Sigmoid colon (tissue), 7 donors: Measurements from ENCODE around the gene ZNF669. TPM values are rescaled to one million over a fixed set of nuclear protein-coding genes. Genes with fewer than 3 reads are reported as not detected.

Experiments used
- DNase-seq: peaks from one replicate; pipeline ENCODE4 v3.0.0-alpha.2; 2019
- H3K27ac ChIP-seq, 4 donors: fragments of 200-600 bp; sonication (generic); one replicate each; pipeline ENCODE4 v1.5.1; 2016 to 2019; ENCODE audit warnings: mild to moderate bottlenecking in 1 of 4
- H3K27me3 ChIP-seq, 3 donors: fragments of 200-600 bp; sonication (generic); one replicate each; pipeline ENCODE4 v1.5.1; 2019; ENCODE audit warnings: mild to moderate bottlenecking in 1 of 3
- H3K36me3 ChIP-seq, 4 donors: fragments of 200-600 bp; sonication (generic); one replicate each; pipeline ENCODE4 v1.5.1; 2016 to 2019
- H3K4me1 ChIP-seq, 4 donors: fragments of 200-600 bp; sonication (generic); one replicate each; pipeline ENCODE4 v1.5.1; 2017 to 2019
- H3K4me3 ChIP-seq, 4 donors: fragments of 200-600 bp; sonication (generic); one replicate each; pipeline ENCODE4 v1.5.1; 2017 to 2019; ENCODE audit warnings: mild to moderate bottlenecking in 2 of 4, moderate library complexity in 1 of 4
- H3K9me3 ChIP-seq, 4 donors: fragments of 200-600 bp in 3 of 4; sonication (generic) in 3 of 4; one replicate each; pipeline versions ENCODE4 v1.5.1 to v1.6.1; 2013 to 2019
- CTCF ChIP-seq, 4 experiments: fragments of 450-650 bp in 3 of 4; fragments of 200-600 bp in 1 of 4; IDR thresholded peaks; one replicate each; pipeline ENCODE4 v1.5.1; 2016 to 2019; ENCODE audit warnings: antibody characterized with exemption in 4 of 4, mild to moderate bottlenecking in 3 of 4, moderate library complexity in 2 of 4
- EP300 ChIP-seq, 4 donors: sonication (generic); formaldehyde crosslinking; IDR thresholded peaks; one replicate each; pipeline ENCODE4 v1.6.1; 2017; ENCODE audit warnings: antibody characterized with exemption in 4 of 4
- POLR2A ChIP-seq, 2 donors: fragments of 450-650 bp; IDR thresholded peaks; one replicate each; pipeline ENCODE4 v1.6.1; 2016; ENCODE audit warnings: antibody characterized with exemption in 2 of 2, mild to moderate bottlenecking in 2 of 2, moderate library complexity in 2 of 2
- POLR2AphosphoS5 ChIP-seq, 4 donors: sonication (generic); formaldehyde crosslinking; IDR thresholded peaks; one replicate each; pipeline ENCODE4 v1.6.1; 2017; ENCODE audit warnings: antibody characterized with exemption in 4 of 4
- WGBS, 2 donors: extraction: QIAGEN DNeasy Blood & Tissue Kit; methylation state at CpG; one replicate each; pipeline ENCODE4 v1.1.7; 2013; 5-methylcytosine and 5-hydroxymethylcytosine counted together
- intact Hi-C: fragments of 100-400 bp; cut with DNase I; formaldehyde crosslinking; loops from one replicate; pipeline ENCODE4 v1.15.1; 2023
- polyA plus RNA-seq, 3 donors: library from polyadenylated mRNA; stranded (reverse); fragments of 200-250 nt; gene quantifications; one replicate each; pipeline ENCODE4 v1.2.3, GENCODE V29; 2013
- total RNA-seq, 4 donors: library from RNA; depleted of rRNA; stranded (reverse); fragments of >200 nt; gene quantifications; one replicate each; pipeline ENCODE4 v1.1.0, GENCODE V29; 2016
- donor health status: healthy with polysubstance abuse.
- donor health status: Bipolar disorder and iron deficiency.
- donor health status: healthy.

ZNF669 gene
- total and polyA plus RNA-seq, 7 donors = 3.6 to 5.8 (median 4.8) TPM

- no peak for DNase-seq
- Histone ChIP-seq H3K36me3 (no peaks in the 10 kb centered on the region), H3K4me3 (no peak overlapping the region), H3K27ac (no peak overlapping the region), H3K27me3 (no peaks in the 10 kb centered on the region), H3K4me1 (no peaks in the 10 kb centered on the region), H3K9me3 (peaks cover 0 to 7% (median 0%) of the 10 kb centered on the region in 4 donors)
- intact Hi-C loops = no loop called here
- TF ChIP-seq POLR2A (IDR thresholded peaks at IDR 0.05) (no peak), EP300 (IDR thresholded peaks at IDR 0.05) (no peak), POLR2AphosphoS5 (IDR thresholded peaks at IDR 0.05) (no peak), CTCF (IDR thresholded peaks at IDR 0.05) (no peak)
- WGBS, 2 donors = 90 to 96% methylated on average over 3 of the region's 3 CpGs
These were observed 39.9 kb downstream of the ZNF669 start for GRCh38 chr1:247064304-247064703.

DNA sequence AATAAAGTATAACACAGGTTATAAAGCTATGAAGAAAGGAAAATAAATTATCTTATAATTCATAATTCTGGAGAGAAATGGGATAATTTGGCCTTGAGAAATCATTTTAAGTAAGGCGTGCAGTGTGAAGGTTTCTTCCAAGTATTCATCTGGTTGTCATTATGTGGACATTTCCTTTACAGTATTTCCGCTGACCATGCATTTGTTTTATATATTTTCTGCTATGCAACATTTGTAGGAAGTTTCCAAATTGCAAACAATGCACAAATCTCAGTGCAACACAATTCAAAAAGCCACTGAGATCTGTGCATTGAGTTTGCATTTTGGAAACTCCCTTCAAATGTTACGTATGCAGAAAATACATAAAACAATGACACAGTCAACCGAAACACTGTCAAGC, 43.4 kb downstream of the ZNF669 start:
- no peaks in the 10 kb centered on the region for H3K36me3 ChIP-seq
- TF ChIP-seq POLR2AphosphoS5 (IDR thresholded peaks at IDR 0.05) (no peak), EP300 (IDR thresholded peaks at IDR 0.05) (no peak), CTCF (IDR thresholded peaks at IDR 0.05) (no peak), POLR2A (IDR thresholded peaks at IDR 0.05) (no peak)
- no peaks in the 10 kb centered on the region for H3K27me3 ChIP-seq
- no peak overlapping the region for H3K4me3 ChIP-seq
- no peaks in the 10 kb centered on the region for H3K4me1 ChIP-seq
- peaks cover 0 to 7% (median 0%) of the 10 kb centered on the region in 4 donors for H3K9me3 ChIP-seq
- intact Hi-C loops = no loop called here
- WGBS, 2 donors = 94 to 96% methylated on average over 4 of the region's 4 CpGs
- no peak overlapping the region for H3K27ac ChIP-seq
- no peak for DNase-seq

- DNase-seq = no peak
- Histone ChIP-seq H3K27me3 (no peaks in the 10 kb centered on the region), H3K27ac (no peak overlapping the region), H3K4me3 (no peak overlapping the region), H3K9me3 (peaks cover 0 to 10% (median 0%) of the 10 kb centered on the region in 4 donors), H3K4me1 (peaks cover 0 to 14% (median 10%) of the 10 kb centered on the region in 4 donors), H3K36me3 (no peaks in the 10 kb centered on the region)
- intact Hi-C loops = no loop called here
- no peak for TF ChIP-seq POLR2AphosphoS5 (IDR thresholded peaks at IDR 0.05)
- TF ChIP-seq CTCF (IDR thresholded peaks at IDR 0.05) = no peak
- no peak for TF ChIP-seq POLR2A (IDR thresholded peaks at IDR 0.05)
- TF ChIP-seq EP300 (IDR thresholded peaks at IDR 0.05) = no peak
- 92 to 93% methylated on average over 2 of the region's 2 CpGs for WGBS, 2 donors
These were observed 48.1 kb downstream of the ZNF669 start for GRCh38 chr1:247056071-247056470.

DNA sequence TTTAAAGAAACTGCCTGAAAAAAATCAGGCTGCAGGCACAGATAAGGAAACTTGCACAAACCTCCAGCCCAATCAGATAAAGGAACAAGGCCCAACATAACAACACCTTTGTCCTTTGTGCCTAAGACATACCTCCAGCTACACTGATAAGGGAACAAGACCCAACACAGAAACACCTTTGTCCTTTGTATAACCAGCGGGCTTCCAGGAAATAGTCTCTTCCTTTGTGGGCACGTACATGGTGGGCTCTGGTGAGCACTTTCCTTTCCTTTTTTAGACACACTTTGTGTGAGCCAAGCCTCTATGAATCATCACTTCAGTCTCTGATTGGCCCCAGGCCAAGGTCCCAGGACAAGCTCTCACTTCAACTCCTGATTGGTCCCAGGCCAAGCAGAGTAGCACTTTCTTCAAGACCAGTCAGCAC, 49.2 kb downstream of the ZNF669 start:
- TF ChIP-seq POLR2A (IDR thresholded peaks at IDR 0.05) (no peak), CTCF (IDR thresholded peaks at IDR 0.05) (no peak), POLR2AphosphoS5 (IDR thresholded peaks at IDR 0.05) (no peak), EP300 (IDR thresholded peaks at IDR 0.05) (no peak)
- intact Hi-C loops = no loop called here
- Histone ChIP-seq H3K4me3 (no peak overlapping the region), H3K27ac (no peak overlapping the region), H3K9me3 (peaks cover 0 to 8% (median 0%) of the 10 kb centered on the region in 4 donors), H3K36me3 (no peaks in the 10 kb centered on the region), H3K27me3 (no peaks in the 10 kb centered on the region), H3K4me1 (peaks cover 0 to 14% (median 10%) of the 10 kb centered on the region in 4 donors)
- WGBS, 2 donors = 46 to 69% methylated on average over 2 of the region's 2 CpGs
- no peak for DNase-seq

Other genes starting within 250 kb of the ZNF669 start
- 10 to 100 TPM; 35.7 to 61.8 (median 42.5) TPM for gene AHCTF1, start 172.4 kb downstream of the ZNF669 start, total RNA-seq
- gene AHCTF1, start 172.4 kb downstream of the ZNF669 start, polyA plus RNA-seq = 10 to 100 TPM in 1 of 3 donors, 1 to 10 TPM in 2; 3.7 to 11.4 (median 4.8) TPM
- under 1 TPM in 1 of 4 donors, not detected in 3; 0.14 TPM for gene ZNF695, start 96.3 kb downstream of the ZNF669 start, total RNA-seq
- gene ZNF695, start 96.3 kb downstream of the ZNF669 start, polyA plus RNA-seq = 1 to 10 TPM in 2 of 3 donors, under 1 TPM in 1; under 0.01 to 1.4 (median 1.2) TPM
- 1 to 10 TPM; 3.0 to 6.7 (median 3.9) TPM for gene ZNF670, start 25.5 kb downstream of the ZNF669 start, total RNA-seq
- gene ZNF670, start 25.5 kb downstream of the ZNF669 start, polyA plus RNA-seq = 1 to 10 TPM; 2.1 to 3.5 (median 2.4) TPM
- gene ZNF124, start 67.7 kb upstream of the ZNF669 start, total RNA-seq = 100 to 1,000 TPM in 2 of 4 donors, 10 to 100 TPM in 2; 43.2 to 122 (median 87.2) TPM
- 1 to 10 TPM; 4.5 to 8.4 (median 8.3) TPM for gene ZNF124, start 67.7 kb upstream of the ZNF669 start, polyA plus RNA-seq
- not detected for gene VN1R5, start 151.7 kb upstream of the ZNF669 start, total RNA-seq
- not detected for gene VN1R5, start 151.7 kb upstream of the ZNF669 start, polyA plus RNA-seq
- 10 to 100 TPM; 31.6 to 70.7 (median 37.3) TPM for gene ZNF496, start 227.5 kb upstream of the ZNF669 start, total RNA-seq
- gene ZNF496, start 227.5 kb upstream of the ZNF669 start, polyA plus RNA-seq = 10 to 100 TPM in 1 of 3 donors, 1 to 10 TPM in 2; 3.2 to 10.1 (median 4.8) TPM